B cell (primary cell): Measurements from ENCODE around the gene FBN2. TPM values are rescaled to one million over a fixed set of nuclear protein-coding genes. Genes with fewer than 3 reads are reported as not detected.

Source experiments
- ATAC-seq: fragments of 200-7000 bp; cut with Tn5 transposase; one replicate; pipeline ENCODE4 v1.10.0; 2021; ENCODE audit warnings: low read depth, mild to moderate bottlenecking, moderate number of reproducible peaks, moderate library complexity
- CTCF ChIA-PET: fragments of 350-600 bp; sonication (Branson Sonifier 250); formaldehyde crosslinking; loops from one replicate; lab custom pipeline; 2021; ENCODE audit warnings: antibody characterized with exemption, inconsistent platforms; lab: Charles Lee
- POLR2A ChIA-PET: fragments of 350-600 bp; sonication (Branson Sonifier 250); formaldehyde crosslinking; loops from one replicate; lab custom pipeline; 2021; ENCODE audit warnings: antibody characterized with exemption; lab: Charles Lee
- DNase-seq: peaks from one replicate; pipeline ENCODE4 v3.0.0; 2013
- H2AFZ ChIP-seq: 2 replicates; pipeline ENCODE4 v1.6.1; 2012; ENCODE audit warnings: mild to moderate bottlenecking, low read depth, low read length; ENCODE audit not compliant: insufficient read depth, poor library complexity, severe bottlenecking
- H3K27ac ChIP-seq, 2 donors: 1 replicate in 1 of 2; 2 replicates in 1 of 2; pipeline ENCODE4 v1.5.1; 2012 to 2013; ENCODE audit warnings: low read length in 2 of 2, mild to moderate bottlenecking in 2 of 2, moderate library complexity in 1 of 2
- H3K27me3 ChIP-seq, 4 experiments: fragments of 200-600 bp in 1 of 4; sonication (generic) in 1 of 4; replicated peaks in 1 of 4; 1 replicate in 2 of 4; 2 replicates in 2 of 4; pipeline versions ENCODE4 v1.6.1 to v1.7.0; 2013 to 2016; ENCODE audit warnings: low read length in 3 of 4, mild to moderate bottlenecking in 2 of 4, mixed read lengths in 1 of 4, moderate library complexity in 1 of 4; ENCODE audit not compliant: insufficient read depth in 4 of 4, control insufficient read depth in 3 of 4; ENCODE audit errors: control extremely low read depth in 1 of 4
- H3K36me3 ChIP-seq, 2 experiments: replicated peaks in 1 of 2; 1 replicate in 1 of 2; 2 replicates in 1 of 2; pipeline versions ENCODE4 v1.6.1 to v1.7.1; 2013; ENCODE audit warnings: low read length in 1 of 2; ENCODE audit not compliant: insufficient read depth in 2 of 2, control insufficient read depth in 1 of 2; ENCODE audit errors: control extremely low read depth in 1 of 2, extremely low read depth in 1 of 2
- H3K4me1 ChIP-seq, 2 donors: fragments of 200-600 bp in 1 of 2; sonication (generic) in 1 of 2; 1 replicate in 1 of 2; 2 replicates in 1 of 2; pipeline versions ENCODE4 v1.5.1 to v1.6.1; 2013 to 2017; ENCODE audit warnings: low read length in 2 of 2; ENCODE audit not compliant: control insufficient read depth in 2 of 2, insufficient read depth in 2 of 2
- H3K4me2 ChIP-seq: replicated peaks from 2 replicates; pipeline ENCODE3; 2012; ENCODE audit warnings: mild to moderate bottlenecking, low read depth, low read length; ENCODE audit not compliant: poor library complexity, severe bottlenecking
- H3K4me3 ChIP-seq, 5 experiments: fragments of 200-600 bp in 1 of 5; sonication (generic) in 1 of 5; 1 replicate in 3 of 5; 2 replicates in 2 of 5; pipeline versions ENCODE4 v1.5.1 to v1.7.0; 2011 to 2016; ENCODE audit warnings: low read length in 4 of 5, mild to moderate bottlenecking in 4 of 5, low read depth in 2 of 5, control low read depth in 1 of 5, moderate library complexity in 1 of 5; ENCODE audit not compliant: insufficient read depth in 1 of 5; ENCODE audit errors: control extremely low read depth in 1 of 5, extremely low read depth in 1 of 5
- H3K79me2 ChIP-seq: fragments of 200-600 bp; sonication (generic); one replicate; pipeline ENCODE4 v1.6.0; 2016; ENCODE audit warnings: low read length; ENCODE audit not compliant: control insufficient read depth, insufficient read depth
- H3K9ac ChIP-seq: fragments of 200-600 bp; sonication (generic); 2 replicates; pipeline ENCODE4 v1.6.1; 2017; ENCODE audit warnings: mild to moderate bottlenecking, low read length, moderate library complexity
- H3K9me3 ChIP-seq, 3 donors: one replicate each; pipeline versions ENCODE4 v1.6.1 to v1.7.1; 2013; ENCODE audit warnings: low read length in 2 of 3; ENCODE audit not compliant: control insufficient read depth in 2 of 3, insufficient read depth in 1 of 3; ENCODE audit errors: control extremely low read depth in 1 of 3
- H4K20me1 ChIP-seq: 2 replicates; pipeline ENCODE4 v1.6.0; 2012; ENCODE audit warnings: mild to moderate bottlenecking, low read length; ENCODE audit not compliant: insufficient read depth, control insufficient read depth, poor library complexity, severe bottlenecking
- H3K27ac Mint-ChIP-seq: one replicate; pipeline ENCODE4 v1.8.0; 2021; ENCODE audit warnings: mixed read lengths
- H3K27me3 Mint-ChIP-seq: one replicate; pipeline ENCODE4 v1.8.0; 2021; ENCODE audit warnings: mixed read lengths
- H3K4me1 Mint-ChIP-seq: one replicate; pipeline ENCODE4 v1.8.0; 2021; ENCODE audit warnings: mixed read lengths
- H3K4me3 Mint-ChIP-seq: one replicate; pipeline ENCODE4 v1.8.0; 2021; ENCODE audit warnings: mixed read lengths
- H3K9me3 Mint-ChIP-seq: one replicate; pipeline ENCODE4 v1.8.0; 2022; ENCODE audit warnings: mixed read lengths; ENCODE audit not compliant: insufficient read depth
- CTCF ChIP-seq: fragments of 200-600 bp; IDR thresholded peaks from one replicate; pipeline ENCODE4 v1.8.0; 2022; ENCODE audit warnings: antibody characterized with exemption, mild to moderate bottlenecking
- EZH2 ChIP-seq: IDR thresholded peaks from 2 replicates; pipeline ENCODE4 v1.6.1; 2012; ENCODE audit warnings: borderline replicate concordance, low read depth, mild to moderate bottlenecking, moderate library complexity, low read length; ENCODE audit not compliant: insufficient read depth, poor library complexity, severe bottlenecking
- WGBS: methylation state at CpG from one replicate; pipeline ENCODE4 v1.1.5; 2013; ENCODE audit warnings: missing lambda C conversion rate; ENCODE audit not compliant: insufficient coverage; 5-methylcytosine and 5-hydroxymethylcytosine counted together
- intact Hi-C: fragments of 100-400 bp; cut with micrococcal nuclease; formaldehyde crosslinking; loops from one replicate; pipeline ENCODE4 v1.10.0; 2022
- polyA plus RNA-seq: library from polyadenylated mRNA; depleted of rRNA; stranded (reverse); fragments of >200 nt; gene quantifications from 2 replicates; pipeline ENCODE4 v1.2.3, GENCODE V29; 2012
- total RNA-seq, 2 donors: library from RNA; stranded (reverse); fragments of 120-200 nt in 1 of 2; gene quantifications; 1 replicate in 1 of 2; 2 replicates in 1 of 2; pipeline versions ENCODE4 v1.2.3 to v1.2.4, GENCODE V29; 2013 to 2022

The FBN2 gene
- total and polyA plus RNA-seq, 2 donors (not counting 1 experiment from before 2014, with no cell fraction given): 0.03 TPM; not detected in 1

DNA sequence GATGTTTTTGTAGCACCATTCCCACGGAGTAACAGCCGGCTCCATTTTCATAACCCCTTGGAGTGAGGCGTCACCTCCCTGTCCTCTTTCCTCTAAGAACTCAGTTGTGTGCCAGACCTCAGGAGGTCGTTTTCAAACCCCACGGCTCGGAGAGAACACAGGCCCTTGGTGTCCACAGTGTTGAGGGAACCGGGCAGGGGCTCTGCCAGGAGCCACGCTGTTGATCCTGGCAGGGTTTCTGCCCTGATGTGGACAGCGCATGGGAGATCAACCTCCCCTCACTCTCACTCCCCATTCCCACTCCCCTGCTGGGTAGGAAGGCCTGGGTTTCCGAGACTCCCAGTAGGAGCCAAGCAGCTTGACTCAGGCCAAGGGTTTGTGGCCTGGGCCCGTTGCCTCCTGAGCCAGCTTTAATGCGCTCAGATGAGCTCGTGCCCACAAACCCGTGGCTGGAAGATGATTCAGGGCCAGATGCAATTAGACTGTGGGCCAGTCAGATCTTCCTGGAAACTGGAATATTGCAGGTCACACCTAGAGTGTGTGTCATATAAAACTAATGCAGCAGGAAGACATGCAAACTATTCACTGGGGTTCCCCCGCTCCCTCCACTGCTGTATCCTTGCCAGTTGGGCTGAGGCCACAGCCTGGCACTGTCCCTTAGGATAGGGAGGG, 321.0 kb downstream of the FBN2 start:
- Histone ChIP-seq H3K9ac (no peak overlapping the region), H3K4me2 (no peak overlapping the region), H3K9me3 (no peaks in the 10 kb centered on the region), H3K27me3 (no peaks in the 10 kb centered on the region), H2AFZ (no peak overlapping the region), H3K4me1 (no peaks in the 10 kb centered on the region), H4K20me1 (no peaks in the 10 kb centered on the region), H3K4me3 (no peak overlapping the region), H3K36me3 (no peaks in the 10 kb centered on the region), H3K27ac (no peak overlapping the region), H3K79me2 (no peaks in the 10 kb centered on the region)
- Mint-ChIP-seq H3K9me3 (no peaks in the 10 kb centered on the region), H3K27me3 (peaks cover 4% of the 10 kb centered on the region), H3K4me3 (no peak overlapping the region), H3K27ac (no peak overlapping the region), H3K4me1 (no peaks in the 10 kb centered on the region)
- CTCF ChIA-PET: no interaction called here
- intact Hi-C loops: no loop called here
- POLR2A ChIA-PET: no interaction called here
- 80% methylated on average over 13 of the region's 15 CpGs for WGBS
- TF ChIP-seq EZH2 (no peak), CTCF (no peak)
- no peak for ATAC-seq
- no peak for DNase-seq

DNA sequence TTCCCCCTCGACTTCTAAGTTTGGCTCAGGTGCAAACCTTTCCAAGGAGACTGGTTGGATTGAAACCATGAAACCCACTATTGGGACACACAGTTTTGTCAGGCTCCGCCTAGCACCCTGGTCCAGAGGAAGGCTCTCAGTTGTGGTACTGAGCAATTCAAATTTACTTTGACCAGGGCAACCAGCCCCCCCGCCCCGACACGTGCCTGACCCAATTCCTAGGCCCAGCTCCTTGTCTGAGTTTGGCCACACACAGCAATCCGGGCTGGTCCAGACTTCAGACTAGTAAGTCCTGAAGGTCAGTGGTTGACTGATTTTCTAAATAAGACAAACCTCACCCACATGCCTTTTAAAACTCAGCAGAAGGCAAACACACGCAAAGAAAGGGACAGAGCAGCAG, 321.8 kb downstream of the FBN2 start:
- no peak overlapping the region for H3K4me3 ChIP-seq
- H3K4me1 ChIP-seq: no peaks in the 10 kb centered on the region
- Mint-ChIP-seq H3K9me3 (no peaks in the 10 kb centered on the region), H3K27me3 (peaks cover 4% of the 10 kb centered on the region), H3K27ac (no peak overlapping the region), H3K4me1 (no peaks in the 10 kb centered on the region), H3K4me3 (no peak overlapping the region)
- H3K27ac ChIP-seq: no peak overlapping the region
- no peaks in the 10 kb centered on the region for H3K9me3 ChIP-seq
- DNase-seq (no peak), ATAC-seq (no peak)
- H3K9ac ChIP-seq: no peak overlapping the region
- CTCF ChIA-PET: no interaction called here
- no peak overlapping the region for H3K4me2 ChIP-seq
- no peaks in the 10 kb centered on the region for H3K36me3 ChIP-seq
- H3K27me3 ChIP-seq: no peaks in the 10 kb centered on the region
- H2AFZ ChIP-seq: no peak overlapping the region
- WGBS: 92% methylated on average over 6 of the region's 7 CpGs
- TF ChIP-seq CTCF: no peak
- TF ChIP-seq EZH2: no peak
- intact Hi-C loops: no loop called here
- no peaks in the 10 kb centered on the region for H3K79me2 ChIP-seq
- H4K20me1 ChIP-seq: no peaks in the 10 kb centered on the region
- POLR2A ChIA-PET: no interaction called here
